Nucleus accumbens (tissue), 56 donors: ENCODE results near the gene MAPK8IP1.
A peak's percentile ranks its signal among the peaks of the same experiment; 100 is the strongest.

ENCODE experiments used
- DNase-seq, 56 donors: peaks; one replicate each; lab custom pipeline; 2025; lab: John Stamatoyannopoulos, UW

MAPK8IP1 gene

GRCh38 chr11:45921561-45922424 is 36.3 kb downstream of the MAPK8IP1 start:
- peak in 1 of 56 donors; percentile 55 for DNase-seq

GRCh38 chr11:45922425-45923082 is 37.1 kb downstream of the MAPK8IP1 start, which contains the start of gene LARGE2:
TSS of gene LARGE2 (plus strand) at chr11:45922656. CDS start at chr11:45922883, 227 bp downstream.
- DNase-seq, result no peak

DNA sequence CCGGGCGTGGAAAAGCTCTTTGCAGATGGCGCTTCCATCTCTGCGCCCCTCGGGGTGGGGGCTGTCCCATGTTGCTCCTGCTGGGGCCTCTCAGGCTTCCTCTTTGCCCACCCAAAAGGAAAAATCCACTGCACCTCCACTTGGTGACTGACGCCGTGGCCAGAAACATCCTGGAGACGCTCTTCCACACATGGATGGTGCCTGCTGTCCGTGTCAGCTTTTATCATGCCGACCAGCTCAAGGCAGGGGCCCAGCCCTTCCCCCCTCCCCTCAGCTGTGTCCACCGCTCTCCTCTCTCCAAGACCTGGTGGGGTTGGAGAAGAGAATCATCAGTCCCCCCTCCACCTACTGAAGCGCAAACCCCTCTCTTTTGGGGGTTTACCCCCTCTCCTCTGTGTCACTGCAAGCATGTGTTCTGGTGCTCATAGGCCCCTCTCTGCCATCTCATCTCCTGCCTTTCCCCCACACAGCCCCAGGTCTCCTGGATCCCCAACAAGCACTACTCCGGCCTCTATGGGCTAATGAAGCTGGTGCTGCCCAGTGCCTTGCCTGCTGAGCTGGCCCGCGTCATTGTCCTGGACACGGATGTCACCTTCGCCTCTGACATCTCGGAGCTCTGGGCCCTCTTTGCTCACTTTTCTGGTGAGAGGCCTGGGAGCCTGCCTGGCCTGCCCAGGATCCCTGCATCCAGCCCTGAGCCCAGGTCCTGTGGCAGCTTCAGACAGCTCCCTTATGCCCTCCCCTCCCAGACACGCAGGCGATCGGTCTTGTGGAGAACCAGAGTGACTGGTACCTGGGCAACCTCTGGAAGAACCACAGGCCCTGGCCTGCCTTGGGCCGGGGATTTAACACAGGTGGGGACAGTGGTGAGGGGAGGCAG is 38.8 kb downstream of the MAPK8IP1 start:
- no peak for DNase-seq

DNA sequence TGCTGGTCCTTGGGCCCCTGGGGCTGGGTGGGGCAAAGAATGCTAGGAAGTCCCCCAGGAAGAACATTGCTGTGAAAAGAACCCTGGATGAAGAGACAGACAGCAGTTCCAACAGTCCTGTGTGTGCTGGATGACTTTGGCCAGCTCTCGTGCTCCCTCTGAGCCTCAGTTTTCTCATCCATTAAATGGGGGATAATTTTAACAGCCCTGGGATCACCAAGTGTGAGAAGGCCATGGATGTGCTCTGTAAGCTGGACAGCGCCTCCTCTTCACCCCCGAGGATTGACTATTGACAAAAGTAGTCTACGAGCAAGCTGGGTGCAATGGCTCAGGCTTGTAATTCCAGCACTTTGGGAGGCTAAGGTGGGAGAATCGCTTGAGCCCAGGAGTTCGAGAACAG is 39.5 kb downstream of the MAPK8IP1 start:
- no peak for DNase-seq

DNA sequence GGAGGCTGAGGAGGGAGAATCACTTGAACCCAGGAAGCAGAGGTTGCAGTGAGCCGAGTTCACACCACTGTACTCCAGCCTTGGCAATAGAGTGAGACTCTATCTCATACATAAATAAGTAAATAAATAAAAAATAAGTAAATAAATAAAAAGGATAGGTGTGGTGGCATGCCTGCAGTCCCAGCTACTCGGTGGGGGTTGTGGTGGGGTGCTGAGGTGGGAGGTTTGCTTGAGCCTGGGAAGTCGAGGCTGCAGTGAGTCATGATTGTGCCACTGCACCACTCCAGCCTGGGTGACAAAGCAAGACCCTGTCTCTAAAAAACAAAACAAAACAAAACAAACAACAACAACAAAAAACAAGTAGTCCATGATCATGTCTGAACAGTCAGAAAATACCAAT is 40.1 kb downstream of the MAPK8IP1 start:
- DNase-seq, result no peak

GRCh38 chr11:45926001-45926401 is 40.5 kb downstream of the MAPK8IP1 start:
- no peak for DNase-seq

- no peak for DNase-seq
Observed at GRCh38 chr11:45926536-45927331, 41.3 kb downstream of the MAPK8IP1 start.

DNA sequence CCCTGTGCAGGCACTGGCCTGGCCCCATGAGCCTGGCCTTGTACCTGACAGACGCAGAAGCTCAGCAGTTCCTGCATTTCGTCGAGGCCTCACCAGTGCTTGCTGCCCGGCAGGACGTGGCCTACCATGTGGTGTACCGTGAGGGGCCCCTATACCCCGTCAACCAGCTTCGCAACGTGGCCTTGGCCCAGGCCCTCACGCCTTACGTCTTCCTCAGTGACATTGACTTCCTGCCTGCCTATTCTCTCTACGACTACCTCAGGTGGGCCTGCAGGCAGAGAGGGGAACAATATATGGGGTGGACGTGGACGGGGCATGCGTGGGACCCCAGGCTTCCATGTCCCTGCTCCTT is 41.9 kb downstream of the MAPK8IP1 start:
- DNase-seq, result no peak

GRCh38 chr11:45927684-45928413 is 42.4 kb downstream of the MAPK8IP1 start:
- no peak for DNase-seq

- DNase-seq, result no peak
Observed at GRCh38 chr11:45928535-45929215, 43.2 kb downstream of the MAPK8IP1 start.

- no peak for DNase-seq
Observed at GRCh38 chr11:45929486-45930030, 44.1 kb downstream of the MAPK8IP1 start.

- peak in 11 of 56 donors; percentile 20 to 56 (median 43) for DNase-seq
Observed at GRCh38 chr11:45930031-45930794, 44.8 kb downstream of the MAPK8IP1 start.

DNA sequence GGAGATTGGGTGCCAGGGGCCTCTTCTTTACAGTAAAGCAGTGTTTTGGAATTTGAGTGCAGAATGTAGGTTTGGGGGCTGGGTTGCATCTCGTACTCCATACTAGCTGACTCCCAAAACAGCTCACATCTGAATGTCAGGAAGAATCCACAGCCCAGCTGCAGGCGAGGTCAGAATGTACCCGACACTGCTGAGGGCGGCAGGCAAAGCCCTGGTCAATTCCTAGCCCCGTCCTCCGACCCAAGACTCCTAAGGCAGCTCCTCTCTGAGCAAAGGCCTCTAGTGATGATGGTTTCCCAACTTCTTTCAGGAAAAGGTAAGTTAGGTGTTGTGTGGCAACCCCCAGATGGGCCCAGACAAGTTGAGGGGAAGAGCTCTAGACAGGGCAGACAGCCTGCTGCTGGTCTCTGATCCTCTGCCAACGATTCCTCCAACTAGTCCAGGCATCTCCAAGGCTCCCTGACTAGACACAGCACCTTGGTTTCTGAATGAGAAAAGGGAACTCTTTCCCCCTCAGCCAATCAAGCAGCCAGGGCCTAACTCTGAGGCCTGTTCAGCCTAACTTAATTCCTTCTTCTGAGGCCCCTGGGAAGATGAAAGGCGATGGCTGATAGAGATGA is 45.6 kb downstream of the MAPK8IP1 start:
- no peak for DNase-seq

DNA sequence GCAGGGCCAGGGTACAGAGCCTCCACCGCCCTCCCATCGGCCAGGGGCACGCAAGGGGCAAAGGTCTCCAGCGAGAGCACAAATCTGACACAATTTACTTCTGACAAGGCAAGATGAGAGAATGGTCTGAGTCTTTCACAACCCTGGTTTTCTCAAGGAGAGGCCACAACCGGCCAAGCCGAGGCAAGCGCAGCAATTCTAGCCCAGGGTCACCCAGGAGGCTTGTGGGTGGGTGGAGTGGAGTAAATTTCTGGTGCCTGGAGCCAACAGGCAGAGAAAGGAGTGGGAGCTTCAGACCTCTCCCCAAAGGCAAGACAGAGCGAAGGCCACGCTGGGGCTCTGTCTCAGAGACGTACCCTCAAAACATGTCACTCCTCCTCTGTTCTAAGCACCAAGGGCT is 46.3 kb downstream of the MAPK8IP1 start:
- no peak for DNase-seq

- DNase-seq, result no peak
Observed at GRCh38 chr11:45932217-45932616, 46.8 kb downstream of the MAPK8IP1 start.

- no peak for DNase-seq
Observed at GRCh38 chr11:45933131-45933831, 47.8 kb downstream of the MAPK8IP1 start.
